VCaP (cell line): ENCODE results near the gene TNFSF11.

Experiments used
- H3K27ac ChIP-seq: fragments of 450-650 bp; 2 replicates; pipeline ENCODE4 v1.5.1; 2017
- CTCF ChIP-seq: fragments of 450-650 bp; conservative IDR thresholded peaks from 2 replicates; pipeline ENCODE4 v1.5.1; 2017; ENCODE audit warnings: mild to moderate bottlenecking, moderate library complexity

The TNFSF11 gene

GRCh38 chr13:42534785-42535184, 39.2 kb upstream of the TNFSF11 start:
- no peak overlapping the region for H3K27ac ChIP-seq
- no peak for TF ChIP-seq CTCF

GRCh38 chr13:42538996-42539395, 35.0 kb upstream of the TNFSF11 start:
- no peak for TF ChIP-seq CTCF
- H3K27ac ChIP-seq: no peak overlapping the region

GRCh38 chr13:42539670-42540069, 34.3 kb upstream of the TNFSF11 start:
- TF ChIP-seq CTCF: no peak
- H3K27ac ChIP-seq: no peak overlapping the region

GRCh38 chr13:42543215-42543797, 30.6 kb upstream of the TNFSF11 start:
- TF ChIP-seq CTCF: no peak
- no peak overlapping the region for H3K27ac ChIP-seq

- no peak for TF ChIP-seq CTCF
- H3K27ac ChIP-seq: no peak overlapping the region
These were observed 29.6 kb upstream of the TNFSF11 start for GRCh38 chr13:42544246-42544926.

GRCh38 chr13:42545842-42546241, 28.1 kb upstream of the TNFSF11 start:
- H3K27ac ChIP-seq: no peak overlapping the region
- no peak for TF ChIP-seq CTCF

GRCh38 chr13:42547612-42548011, 26.3 kb upstream of the TNFSF11 start:
- no peak for TF ChIP-seq CTCF
- H3K27ac ChIP-seq: no peak overlapping the region
